ENCODE results near the gene TEX52. TPM values are rescaled to one million over a fixed set of nuclear protein-coding genes. Genes with fewer than 3 reads are reported as not detected.

Gene TEX52
- total RNA-seq = under 1 TPM; 0.29 to 0.40 TPM

GRCh38 chr12:2857021-2857431 lies at the start of gene TEX52:
Gene TEX52 (minus strand): TSS chr12:2857039. CDS start chr12:2857026, 13 bp downstream.
- DNase-seq (no peak), ATAC-seq (peak; percentile 20)
- no peaks in the 10 kb centered on the region for H3K9me3 Mint-ChIP-seq (ENCODE audit: insufficient read depth)
- no peak within 1 kb of the TSS for H3K27ac Mint-ChIP-seq
- H3K27me3 Mint-ChIP-seq (ENCODE audit: low read depth) = no peaks in the 10 kb centered on the region
- H3K36me3 Mint-ChIP-seq (ENCODE audit: low read depth) = peaks cover 34% of the 10 kb centered on the region
- POLR2A ChIA-PET = interaction anchor here (1.4 to 1.6 kb wide), 3 partner anchors 12 to 20 kb away, joined by 3 to 6 read pairs (median 5); partner anchors contain the start of genes FOXM1 and RHNO1
- no peaks in the 10 kb centered on the region for H3K4me1 Mint-ChIP-seq (ENCODE audit: low read depth)
- no peak within 1 kb of the TSS for H3K4me3 Mint-ChIP-seq
- CTCF ChIA-PET = interaction anchor here (0.6 kb wide), 1 partner anchor 10 kb away, joined by 3 read pairs; no protein-coding TSS in a partner anchor

DNA sequence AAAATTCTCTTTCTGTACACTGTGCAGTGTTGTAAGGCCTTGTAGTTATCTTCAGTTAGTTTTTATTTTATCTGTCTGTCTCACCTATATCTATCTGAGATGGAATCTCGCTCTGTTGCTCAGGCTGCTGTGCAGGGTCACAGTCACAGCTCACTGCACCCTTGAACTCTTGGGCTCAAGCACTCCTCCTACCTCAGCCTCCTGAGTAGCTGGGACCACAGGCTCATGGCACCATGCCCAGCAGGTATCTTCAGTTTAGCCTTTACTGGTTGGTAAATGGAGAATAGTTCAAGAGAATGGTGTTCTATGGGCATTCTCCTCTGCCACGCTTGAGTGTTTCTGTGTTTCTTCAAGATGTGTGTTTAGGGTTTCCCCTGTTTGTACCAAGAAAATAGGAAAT lies 47.4 kb upstream of the TEX52 start:
- no peaks in the 10 kb centered on the region for H3K4me1 Mint-ChIP-seq (ENCODE audit: low read depth)
- CTCF ChIA-PET = no interaction called here
- ATAC-seq = no peak
- POLR2A ChIA-PET = no interaction called here
- no peaks in the 10 kb centered on the region for H3K27me3 Mint-ChIP-seq (ENCODE audit: low read depth)
- H3K9me3 Mint-ChIP-seq (ENCODE audit: insufficient read depth) = no peaks in the 10 kb centered on the region
- no peak overlapping the region for H3K4me3 Mint-ChIP-seq
- no peak for DNase-seq
- H3K27ac Mint-ChIP-seq = no peak overlapping the region
- no peaks in the 10 kb centered on the region for H3K36me3 Mint-ChIP-seq (ENCODE audit: low read depth)

GRCh38 chr12:2902272-2902880 lies 45.5 kb upstream of the TEX52 start:
- ChIA-PET POLR2A (no interaction called here), CTCF (no interaction called here)
- Mint-ChIP-seq H3K9me3 (ENCODE audit: insufficient read depth) (no peaks in the 10 kb centered on the region), H3K27me3 (ENCODE audit: low read depth) (no peaks in the 10 kb centered on the region), H3K4me1 (ENCODE audit: low read depth) (no peaks in the 10 kb centered on the region), H3K36me3 (ENCODE audit: low read depth) (no peaks in the 10 kb centered on the region), H3K4me3 (no peak overlapping the region), H3K27ac (no peak overlapping the region)
- DNase-seq = no peak
- ATAC-seq = no peak

DNA sequence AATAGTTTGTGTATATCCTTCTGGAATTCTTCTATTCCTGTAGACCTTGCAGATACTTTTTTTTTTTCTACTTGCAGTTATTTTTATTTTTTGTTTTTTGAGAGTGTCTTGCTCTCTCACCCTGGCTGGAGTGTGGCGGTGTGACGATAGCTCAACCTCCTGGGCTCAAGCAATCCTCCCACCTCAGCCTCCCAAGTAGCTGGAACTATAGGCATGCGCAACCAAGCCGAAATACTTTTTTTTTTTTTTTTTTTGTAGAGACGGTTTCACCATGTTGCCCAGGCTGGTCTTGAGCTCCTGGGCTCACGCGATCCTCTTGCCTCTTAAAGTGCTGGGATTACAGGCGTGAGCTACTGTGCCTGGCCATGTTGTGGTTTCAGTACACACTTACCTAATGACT lies 43.8 kb upstream of the TEX52 start:
- Mint-ChIP-seq H3K9me3 (ENCODE audit: insufficient read depth) (no peaks in the 10 kb centered on the region), H3K4me3 (no peak overlapping the region), H3K27me3 (ENCODE audit: low read depth) (no peaks in the 10 kb centered on the region), H3K36me3 (ENCODE audit: low read depth) (no peaks in the 10 kb centered on the region), H3K4me1 (ENCODE audit: low read depth) (no peaks in the 10 kb centered on the region), H3K27ac (no peak overlapping the region)
- ChIA-PET POLR2A (interaction anchor here (0.6 kb wide), 1 partner anchor 178 kb away, joined by 3 read pairs; no protein-coding TSS in a partner anchor), CTCF (interaction anchor here (0.6 kb wide), 1 partner anchor 24 kb away, joined by 4 read pairs; the partner anchor contains the start of genes FOXM1 and RHNO1)
- no peak for ATAC-seq
- DNase-seq = no peak

DNA sequence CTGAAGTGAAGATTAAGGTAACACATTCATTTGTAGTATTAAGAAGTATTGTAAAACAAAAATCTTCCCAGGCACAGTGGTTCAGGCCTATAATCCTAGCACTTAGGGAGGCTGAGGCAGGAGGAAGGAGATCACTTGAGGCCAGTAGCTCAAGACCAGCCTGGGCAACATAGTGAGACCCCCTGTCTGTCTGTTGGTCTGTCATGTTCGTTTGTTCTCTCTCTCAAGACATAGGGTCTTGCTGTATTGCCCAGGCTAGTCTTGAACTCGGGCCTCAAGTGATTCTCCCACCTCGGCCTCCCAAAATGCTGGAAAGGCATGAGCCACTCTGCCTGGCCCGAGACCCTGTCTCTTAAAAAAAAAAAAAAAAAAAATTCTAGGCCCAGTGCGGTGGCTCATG lies 40.6 kb upstream of the TEX52 start:
- POLR2A ChIA-PET = no interaction called here
- Mint-ChIP-seq H3K27me3 (ENCODE audit: low read depth) (no peaks in the 10 kb centered on the region), H3K4me1 (ENCODE audit: low read depth) (peaks cover 4% of the 10 kb centered on the region), H3K27ac (no peak overlapping the region), H3K36me3 (ENCODE audit: low read depth) (peaks cover 2% of the 10 kb centered on the region), H3K4me3 (no peak overlapping the region), H3K9me3 (ENCODE audit: insufficient read depth) (no peaks in the 10 kb centered on the region)
- ATAC-seq = no peak
- CTCF ChIA-PET = interaction anchor here (1.0 kb wide), 1 partner anchor 12 kb away, joined by 3 read pairs; no protein-coding TSS in a partner anchor
- no peak for DNase-seq

DNA sequence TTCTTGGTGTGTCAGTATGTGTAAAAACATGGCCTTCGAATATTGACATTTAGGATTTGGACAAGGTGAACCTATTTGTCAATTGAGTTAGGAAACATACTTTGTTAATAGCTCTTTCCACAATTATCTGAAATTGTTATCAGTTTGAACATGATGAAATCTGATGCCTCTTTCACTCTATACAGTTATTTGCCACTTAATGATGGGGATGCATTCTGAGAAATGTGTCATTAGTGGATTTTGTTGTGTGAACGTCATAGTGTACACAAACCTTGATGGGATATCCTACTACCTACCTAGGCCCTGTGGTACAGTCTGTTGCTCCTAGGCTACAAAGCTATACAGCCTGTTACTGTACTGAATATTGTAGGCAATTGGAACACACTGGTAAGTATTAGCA lies 38.7 kb upstream of the TEX52 start:
- POLR2A ChIA-PET = no interaction called here
- no peaks in the 10 kb centered on the region for H3K27me3 Mint-ChIP-seq (ENCODE audit: low read depth)
- peaks cover 6% of the 10 kb centered on the region for H3K36me3 Mint-ChIP-seq (ENCODE audit: low read depth)
- no peak overlapping the region for H3K27ac Mint-ChIP-seq
- peaks cover 17% of the 10 kb centered on the region for H3K4me1 Mint-ChIP-seq (ENCODE audit: low read depth)
- CTCF ChIA-PET = interaction anchor here (1.0 to 1.2 kb wide), 2 partner anchors 10 to 49 kb away, joined by 3 to 4 read pairs; no protein-coding TSS in a partner anchor
- no peak for DNase-seq
- no peak for ATAC-seq
- no peak overlapping the region for H3K4me3 Mint-ChIP-seq
- no peaks in the 10 kb centered on the region for H3K9me3 Mint-ChIP-seq (ENCODE audit: insufficient read depth)

- no peaks in the 10 kb centered on the region for H3K9me3 Mint-ChIP-seq (ENCODE audit: insufficient read depth)
- CTCF ChIA-PET = interaction anchor here (1.0 to 1.2 kb wide), 2 partner anchors 10 to 49 kb away, joined by 3 to 4 read pairs; no protein-coding TSS in a partner anchor
- DNase-seq = no peak
These were observed 38.2 kb upstream of the TEX52 start for GRCh38 chr12:2895051-2895451.

DNA sequence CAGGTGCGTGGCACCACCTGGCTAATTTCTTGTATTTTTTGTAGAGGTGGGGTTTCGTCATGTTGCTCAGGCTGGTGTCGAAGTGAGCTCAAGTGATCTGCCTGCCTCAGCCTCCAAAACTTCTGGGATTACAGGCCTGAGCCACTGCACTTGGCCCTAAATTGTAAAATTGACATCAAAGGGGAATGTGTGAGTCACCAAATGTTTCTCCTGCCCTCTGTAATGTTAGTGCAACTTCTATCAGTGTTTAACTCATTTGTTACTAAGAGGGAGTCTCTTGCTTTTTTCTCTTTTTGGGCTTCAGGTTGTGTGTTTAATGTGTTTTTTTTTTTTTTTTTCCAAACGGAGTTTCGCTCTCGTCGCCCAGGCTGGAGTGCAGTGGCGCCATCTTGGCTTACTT lies 36.2 kb upstream of the TEX52 start:
- no peaks in the 10 kb centered on the region for H3K27me3 Mint-ChIP-seq (ENCODE audit: low read depth)
- DNase-seq (no peak), ATAC-seq (no peak)
- ChIA-PET CTCF (interaction anchor here (0.6 kb wide), 1 partner anchor 457 kb away, joined by 3 read pairs; no protein-coding TSS in a partner anchor), POLR2A (interaction anchor here (0.6 to 1.0 kb wide), 3 partner anchors 10 to 25 kb away, joined by 3 read pairs; partner anchors contain the start of genes FOXM1 and RHNO1)
- peaks cover 19% of the 10 kb centered on the region for H3K36me3 Mint-ChIP-seq (ENCODE audit: low read depth)
- no peak overlapping the region for H3K27ac Mint-ChIP-seq
- H3K9me3 Mint-ChIP-seq (ENCODE audit: insufficient read depth) = no peaks in the 10 kb centered on the region
- H3K4me3 Mint-ChIP-seq = peak overlapping the region; percentile 12
- H3K4me1 Mint-ChIP-seq (ENCODE audit: low read depth) = peaks cover 39% of the 10 kb centered on the region

More at GRCh38 chr12:2895051-2895451, 38.2 kb upstream of the TEX52 start:
- Mint-ChIP-seq H3K4me1 (ENCODE audit: low read depth) (peaks cover 22% of the 10 kb centered on the region), H3K36me3 (ENCODE audit: low read depth) (peaks cover 6% of the 10 kb centered on the region), H3K4me3 (no peak overlapping the region), H3K27me3 (ENCODE audit: low read depth) (no peaks in the 10 kb centered on the region), H3K27ac (no peak overlapping the region)
- POLR2A ChIA-PET = no interaction called here
- no peak for ATAC-seq

- DNase-seq = no peak
- ChIA-PET CTCF (no interaction called here), POLR2A (no interaction called here)
- no peak for ATAC-seq
- no peaks in the 10 kb centered on the region for H3K9me3 Mint-ChIP-seq (ENCODE audit: insufficient read depth)
- peaks cover 45% of the 10 kb centered on the region for H3K4me1 Mint-ChIP-seq (ENCODE audit: low read depth)
- peaks cover 26% of the 10 kb centered on the region for H3K36me3 Mint-ChIP-seq (ENCODE audit: low read depth)
- H3K27me3 Mint-ChIP-seq (ENCODE audit: low read depth) = no peaks in the 10 kb centered on the region
- H3K27ac Mint-ChIP-seq = no peak overlapping the region
- peak overlapping the region; percentile 93 for H3K4me3 Mint-ChIP-seq
These were observed 35.4 kb upstream of the TEX52 start for GRCh38 chr12:2892246-2892645.

- CTCF ChIA-PET = interaction anchor here (1.0 to 1.2 kb wide), 2 partner anchors 12 to 53 kb away, joined by 3 read pairs; no protein-coding TSS in a partner anchor
- DNase-seq = peak; percentile 45
- Mint-ChIP-seq H3K27me3 (ENCODE audit: low read depth) (no peaks in the 10 kb centered on the region), H3K4me1 (ENCODE audit: low read depth) (peaks cover 45% of the 10 kb centered on the region), H3K4me3 (peak overlapping the region; percentile 93), H3K36me3 (ENCODE audit: low read depth) (peaks cover 28% of the 10 kb centered on the region), H3K9me3 (ENCODE audit: insufficient read depth) (no peaks in the 10 kb centered on the region), H3K27ac (peak overlapping the region; percentile 66)
- POLR2A ChIA-PET = interaction anchor here (2.1 kb wide), 1 partner anchor 14 kb away, joined by 21 read pairs; the partner anchor contains the start of genes FOXM1 and RHNO1
- peak; percentile 25 for ATAC-seq
These were observed 34.6 kb upstream of the TEX52 start for GRCh38 chr12:2891240-2892053.

- H3K4me1 Mint-ChIP-seq (ENCODE audit: low read depth) = peaks cover 48% of the 10 kb centered on the region
- ChIA-PET POLR2A (interaction anchor here (1.1 to 2.1 kb wide), 2 partner anchors 12 to 14 kb away, joined by 4 to 21 read pairs; partner anchors contain the start of genes FOXM1 and RHNO1), CTCF (interaction anchor here (1.0 to 1.4 kb wide), 3 partner anchors 11 to 53 kb away, joined by 3 to 6 read pairs (median 3); no protein-coding TSS in a partner anchor)
- H3K9me3 Mint-ChIP-seq (ENCODE audit: insufficient read depth) = no peaks in the 10 kb centered on the region
- H3K4me3 Mint-ChIP-seq = peak within 1 kb of the TSS; percentile 93
- H3K27ac Mint-ChIP-seq = peak within 1 kb of the TSS; percentile 92
- peaks cover 34% of the 10 kb centered on the region for H3K36me3 Mint-ChIP-seq (ENCODE audit: low read depth)
- DNase-seq = peak; percentile 98
- ATAC-seq = peak; percentile 99
- H3K27me3 Mint-ChIP-seq (ENCODE audit: low read depth) = no peaks in the 10 kb centered on the region
These were observed 33.8 kb upstream of the TEX52 start, which contains the start of gene TULP3 for GRCh38 chr12:2890388-2891239. Gene TULP3 (plus strand): TSS chr12:2890891. CDS start chr12:2890948, 57 bp downstream.
